Activated CD8-positive, alpha-beta memory T cell treated with anti-CD3 and anti-CD28 coated beads, Interleukin-2, amount 10 ng/mL, durations not matched to agents 7 days and 5 days (primary cell): Measurements from ENCODE around the gene SPSB4. TPM values are rescaled to one million over a fixed set of nuclear protein-coding genes. Genes with fewer than 3 reads are reported as not detected.
A peak's percentile ranks its signal among the peaks of the same experiment; 100 is the strongest.
"Not testable (repeated sequence)": the region's sequence is repeated elsewhere in the genome, so short reads cannot be mapped to it uniquely, and the experiment has no call there.

Experiments used
- ATAC-seq: fragments of 150-1000 bp; cut with Tn5 transposase; one replicate; pipeline ENCODE4 v1.10.0; 2021; ENCODE audit warnings: moderate library complexity
- CTCF ChIA-PET: fragments of 350-600 bp; sonication (Branson Sonifier 250); formaldehyde crosslinking; loops from one replicate; lab custom pipeline; 2021; ENCODE audit warnings: antibody characterized with exemption; lab: Charles Lee
- DNase-seq: peaks from one replicate; pipeline ENCODE4 v3.0.0-alpha.2; 2020
- H3K27ac Mint-ChIP-seq: one replicate; pipeline ENCODE4 v1.8.0; 2021; ENCODE audit warnings: mild to moderate bottlenecking, mixed read lengths
- H3K27me3 Mint-ChIP-seq: one replicate; pipeline ENCODE4 v1.8.0; 2021; ENCODE audit warnings: mixed read lengths
- H3K36me3 Mint-ChIP-seq: one replicate; pipeline ENCODE4 v1.8.0; 2021; ENCODE audit warnings: mild to moderate bottlenecking, mixed read lengths
- H3K4me1 Mint-ChIP-seq: one replicate; pipeline ENCODE4 v1.8.0; 2021; ENCODE audit warnings: mixed read lengths
- H3K4me3 Mint-ChIP-seq: one replicate; pipeline ENCODE4 v1.8.0; 2021; ENCODE audit warnings: mild to moderate bottlenecking, moderate library complexity, mixed read lengths
- H3K9me3 Mint-ChIP-seq: one replicate; pipeline ENCODE4 v1.8.0; 2022; ENCODE audit warnings: low read depth, mixed read lengths
- total RNA-seq, 2 experiments: library from RNA; stranded (reverse); gene quantifications; one replicate each; pipeline ENCODE4 v1.2.3, GENCODE V29; 2021

SPSB4 gene
- total RNA-seq, 2 experiments from 2014 or later = 0.28 TPM; not detected in 1

DNA sequence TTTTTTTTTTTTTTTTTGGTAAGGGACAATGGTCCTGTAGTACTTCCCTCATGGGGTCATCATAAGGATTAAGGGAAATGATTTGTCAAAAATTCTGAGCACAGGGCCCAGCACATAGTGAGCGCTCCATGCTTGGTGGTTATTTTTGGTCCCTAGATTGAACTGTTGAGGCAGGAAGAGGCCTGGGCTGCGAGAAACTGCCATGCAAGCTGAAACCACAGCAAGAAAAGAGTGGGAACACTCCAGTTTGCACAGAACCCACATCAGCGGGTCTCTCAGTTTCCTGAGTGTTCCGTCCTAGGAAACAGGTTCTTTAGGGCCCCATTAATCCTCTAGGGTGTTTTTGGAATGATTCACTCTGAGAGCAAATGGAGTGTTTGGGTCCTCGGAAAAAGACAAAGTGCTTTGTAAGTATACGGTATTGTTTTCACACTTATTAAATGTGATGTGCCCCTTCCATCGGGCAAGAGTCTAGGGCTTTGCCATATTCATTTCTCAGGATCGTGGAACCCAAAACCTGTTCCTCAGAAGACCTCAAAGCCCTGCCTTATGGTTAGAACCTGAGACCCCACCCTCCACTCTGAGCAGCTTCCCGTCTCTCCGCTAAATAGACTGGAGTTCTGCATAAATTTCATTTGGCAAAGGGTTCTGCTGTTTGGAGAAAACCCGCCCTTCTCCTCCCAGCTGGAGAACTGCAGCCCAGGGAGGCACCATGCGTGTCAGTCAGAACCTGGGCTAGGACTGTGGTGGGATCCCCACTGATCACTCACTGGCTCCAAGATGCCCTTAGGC, 60.4 kb downstream of the SPSB4 start:
- Mint-ChIP-seq H3K36me3 (no peaks in the 10 kb centered on the region), H3K4me1 (no peaks in the 10 kb centered on the region), H3K27me3 (peaks cover 11% of the 10 kb centered on the region), H3K9me3 (no peaks in the 10 kb centered on the region), H3K27ac (no peak overlapping the region), H3K4me3 (no peak overlapping the region)
- CTCF ChIA-PET = no interaction called here
- ATAC-seq (no peak), DNase-seq (peak; percentile 14)

- CTCF ChIA-PET = no interaction called here
- Mint-ChIP-seq H3K4me1 (no peaks in the 10 kb centered on the region), H3K36me3 (no peaks in the 10 kb centered on the region), H3K9me3 (no peaks in the 10 kb centered on the region), H3K4me3 (no peak overlapping the region), H3K27me3 (peaks cover 11% of the 10 kb centered on the region), H3K27ac (no peak overlapping the region)
- ATAC-seq (no peak), DNase-seq (peak; percentile 22)
Observed at GRCh38 chr3:141112686-141113297, 61.6 kb downstream of the SPSB4 start.

GRCh38 chr3:141113680-141114079, 62.5 kb downstream of the SPSB4 start:
- H3K27ac Mint-ChIP-seq, H3K36me3 Mint-ChIP-seq, H3K4me1 Mint-ChIP-seq, ATAC-seq, DNase-seq, H3K9me3 Mint-ChIP-seq, H3K4me3 Mint-ChIP-seq: not testable (repeated sequence)
- peaks cover 11% of the 10 kb centered on the region for H3K27me3 Mint-ChIP-seq
- CTCF ChIA-PET = interaction anchor here (1.1 kb wide), 1 partner anchor 8 kb away, joined by 3 read pairs; no protein-coding TSS in a partner anchor

GRCh38 chr3:141114179-141114745, 63.1 kb downstream of the SPSB4 start:
- DNase-seq = peak; percentile 37
- peaks cover 16% of the 10 kb centered on the region for H3K27me3 Mint-ChIP-seq
- CTCF ChIA-PET = interaction anchor here (1.1 to 1.3 kb wide), 3 partner anchors 8 to 63 kb away, joined by 3 read pairs; partner anchors contain the start of gene SPSB4

GRCh38 chr3:141114816-141115460, 63.8 kb downstream of the SPSB4 start:
- no peak overlapping the region for H3K4me3 Mint-ChIP-seq
- no peaks in the 10 kb centered on the region for H3K4me1 Mint-ChIP-seq
- peaks cover 21% of the 10 kb centered on the region for H3K27me3 Mint-ChIP-seq
- no peaks in the 10 kb centered on the region for H3K36me3 Mint-ChIP-seq
- H3K9me3 Mint-ChIP-seq = no peaks in the 10 kb centered on the region
- H3K27ac Mint-ChIP-seq = no peak overlapping the region
- CTCF ChIA-PET = interaction anchor here (1.1 to 2.9 kb wide), 4 partner anchors 9 to 64 kb away, joined by 3 to 16 read pairs (median 3); partner anchors contain the start of gene SPSB4
- peak; percentile 25 for DNase-seq
- no peak for ATAC-seq

More at GRCh38 chr3:141114179-141114745, 63.1 kb downstream of the SPSB4 start:
- H3K9me3 Mint-ChIP-seq = no peaks in the 10 kb centered on the region
- H3K27ac Mint-ChIP-seq = no peak overlapping the region
- no peak for ATAC-seq
- H3K4me3 Mint-ChIP-seq = no peak overlapping the region
- H3K36me3 Mint-ChIP-seq = no peaks in the 10 kb centered on the region
- H3K4me1 Mint-ChIP-seq = no peaks in the 10 kb centered on the region

- no peaks in the 10 kb centered on the region for H3K36me3 Mint-ChIP-seq
- ATAC-seq = no peak
- H3K27ac Mint-ChIP-seq = no peak overlapping the region
- peaks cover 24% of the 10 kb centered on the region for H3K27me3 Mint-ChIP-seq
- no peaks in the 10 kb centered on the region for H3K9me3 Mint-ChIP-seq
- no peak for DNase-seq
- no peaks in the 10 kb centered on the region for H3K4me1 Mint-ChIP-seq
- H3K4me3 Mint-ChIP-seq = no peak overlapping the region
- CTCF ChIA-PET = interaction anchor here (1.2 to 2.9 kb wide), 3 partner anchors 8 to 65 kb away, joined by 3 to 16 read pairs (median 3); partner anchors contain the start of gene SPSB4
Observed at GRCh38 chr3:141115789-141116541, 64.8 kb downstream of the SPSB4 start.

GRCh38 chr3:141116721-141117120, 65.6 kb downstream of the SPSB4 start:
- Mint-ChIP-seq H3K9me3 (no peaks in the 10 kb centered on the region), H3K36me3 (no peaks in the 10 kb centered on the region), H3K27ac (no peak overlapping the region), H3K4me1 (no peaks in the 10 kb centered on the region), H3K4me3 (no peak overlapping the region), H3K27me3 (peaks cover 32% of the 10 kb centered on the region)
- DNase-seq (no peak), ATAC-seq (no peak)
- CTCF ChIA-PET = interaction anchor here (2.9 kb wide), 1 partner anchor 11 kb away, joined by 16 read pairs; no protein-coding TSS in a partner anchor

DNA sequence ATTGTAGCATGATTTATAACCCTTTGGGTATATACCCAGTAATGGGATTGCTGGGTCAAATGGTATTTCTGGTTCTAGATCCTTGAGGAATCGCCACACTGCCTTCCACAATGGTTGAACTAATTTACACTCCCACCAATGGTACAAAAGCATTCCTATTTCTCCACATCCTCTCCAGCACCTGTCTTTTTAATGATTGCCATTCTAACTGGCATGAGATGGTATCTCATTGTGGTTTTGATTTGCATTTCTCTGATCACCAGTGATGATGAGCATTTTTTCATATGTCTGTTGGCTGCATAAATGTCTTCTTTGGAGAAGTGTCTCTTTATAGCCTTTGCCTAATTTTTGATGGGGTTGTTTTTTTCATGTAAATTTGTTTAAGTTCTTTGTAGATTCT, 66.8 kb downstream of the SPSB4 start:
- H3K36me3 Mint-ChIP-seq, H3K4me1 Mint-ChIP-seq, DNase-seq, CTCF ChIA-PET, H3K4me3 Mint-ChIP-seq, H3K9me3 Mint-ChIP-seq, ATAC-seq, H3K27ac Mint-ChIP-seq: not testable (repeated sequence)
- H3K27me3 Mint-ChIP-seq = peaks cover 36% of the 10 kb centered on the region

DNA sequence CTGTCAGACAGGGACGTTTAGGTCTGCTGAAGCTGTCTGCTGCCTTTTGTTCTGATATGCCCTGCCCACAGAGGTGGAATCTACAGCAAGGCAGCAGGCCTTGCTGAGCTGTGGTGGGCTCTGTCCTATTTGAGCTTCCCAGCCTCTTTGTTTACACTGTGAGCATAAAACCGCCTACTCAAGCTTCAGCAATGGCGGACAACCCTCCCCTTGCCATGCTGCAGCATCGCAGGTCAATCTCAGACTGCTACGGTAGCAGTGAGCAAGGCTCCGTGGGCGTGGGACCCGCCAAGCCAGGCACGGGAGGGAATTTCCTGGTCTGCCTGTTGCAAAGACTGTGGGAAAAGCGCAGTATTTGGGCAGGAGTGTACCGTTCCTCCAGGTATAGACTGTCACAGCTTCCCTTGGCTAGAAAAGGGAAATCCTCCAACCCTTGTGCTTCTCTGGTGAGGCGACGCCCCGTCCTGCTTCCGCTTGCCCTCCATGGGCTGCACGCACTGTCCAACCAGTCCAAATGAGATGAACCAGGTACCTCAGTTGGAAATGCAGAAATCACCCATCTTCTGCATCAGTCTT, 71.4 kb downstream of the SPSB4 start:
- Mint-ChIP-seq H3K27ac (no peak overlapping the region), H3K9me3 (no peaks in the 10 kb centered on the region), H3K27me3 (peaks cover 51% of the 10 kb centered on the region), H3K4me1 (no peaks in the 10 kb centered on the region), H3K36me3 (no peaks in the 10 kb centered on the region), H3K4me3 (no peak overlapping the region)
- CTCF ChIA-PET = no interaction called here
- DNase-seq (no peak), ATAC-seq (no peak)

DNA sequence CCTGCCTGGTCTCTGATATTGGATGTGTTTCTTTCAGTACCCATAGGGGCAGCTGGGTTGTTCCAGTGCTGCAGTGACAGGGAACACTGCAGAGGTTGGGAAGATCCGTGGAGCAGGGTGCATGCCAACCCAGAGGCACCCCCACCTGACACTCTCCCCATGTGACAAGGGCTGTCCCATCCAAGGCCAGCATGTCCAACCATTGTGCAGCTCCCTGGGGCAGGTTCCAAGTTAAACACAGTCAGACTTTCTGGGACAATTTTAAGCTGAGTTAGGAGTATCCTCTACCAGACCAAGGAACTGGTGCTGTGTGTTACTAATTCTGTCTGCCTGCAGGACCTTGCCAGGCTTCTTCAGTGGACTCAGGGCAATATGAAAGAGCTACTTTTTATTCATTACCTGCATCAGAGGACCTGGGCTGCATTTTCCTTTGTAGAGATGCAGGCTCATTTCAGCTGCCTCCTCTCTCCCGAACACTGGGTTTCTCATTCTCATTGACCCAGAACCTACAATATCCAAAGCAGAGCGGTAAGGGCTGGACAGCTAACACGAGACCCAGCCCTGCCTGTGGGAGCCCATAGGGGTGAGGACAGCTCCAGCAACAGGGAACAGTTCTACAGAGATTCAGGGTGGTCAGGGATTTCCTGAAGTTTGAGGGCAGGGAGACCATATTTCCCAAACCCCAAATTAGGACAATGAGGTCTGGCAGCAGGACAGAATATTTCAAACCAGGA, 72.7 kb downstream of the SPSB4 start:
- DNase-seq (no peak), ATAC-seq (no peak)
- CTCF ChIA-PET = interaction anchor here (1.0 kb wide), 1 partner anchor 9 kb away, joined by 3 read pairs; no protein-coding TSS in a partner anchor
- Mint-ChIP-seq H3K27me3 (peaks cover 49% of the 10 kb centered on the region), H3K4me3 (no peak overlapping the region), H3K36me3 (no peaks in the 10 kb centered on the region), H3K4me1 (no peaks in the 10 kb centered on the region), H3K27ac (no peak overlapping the region), H3K9me3 (no peaks in the 10 kb centered on the region)

DNA sequence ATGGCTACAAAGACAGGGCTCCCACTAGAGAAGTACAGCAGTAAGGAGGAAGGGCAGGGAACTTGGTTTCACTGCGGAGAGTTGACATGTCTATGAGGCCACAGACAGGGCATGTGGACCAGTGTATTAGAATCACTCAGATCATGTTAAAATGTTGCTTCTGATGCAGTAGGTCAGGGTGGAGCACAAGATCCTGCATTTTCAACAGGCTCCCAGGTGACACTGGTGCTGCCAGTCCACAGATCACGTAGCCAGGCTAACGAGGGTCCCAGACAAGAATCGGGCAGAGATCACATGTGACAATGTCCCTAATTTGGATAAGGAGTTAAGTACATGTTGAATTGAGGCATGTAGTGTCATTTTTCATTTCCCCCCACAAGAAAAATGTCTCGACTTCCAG, 73.6 kb downstream of the SPSB4 start:
- no peak for DNase-seq
- H3K36me3 Mint-ChIP-seq = no peaks in the 10 kb centered on the region
- ATAC-seq = no peak
- H3K27me3 Mint-ChIP-seq = peaks cover 41% of the 10 kb centered on the region
- H3K4me3 Mint-ChIP-seq = no peak overlapping the region
- no peaks in the 10 kb centered on the region for H3K4me1 Mint-ChIP-seq
- CTCF ChIA-PET = no interaction called here
- no peaks in the 10 kb centered on the region for H3K9me3 Mint-ChIP-seq
- no peak overlapping the region for H3K27ac Mint-ChIP-seq

DNA sequence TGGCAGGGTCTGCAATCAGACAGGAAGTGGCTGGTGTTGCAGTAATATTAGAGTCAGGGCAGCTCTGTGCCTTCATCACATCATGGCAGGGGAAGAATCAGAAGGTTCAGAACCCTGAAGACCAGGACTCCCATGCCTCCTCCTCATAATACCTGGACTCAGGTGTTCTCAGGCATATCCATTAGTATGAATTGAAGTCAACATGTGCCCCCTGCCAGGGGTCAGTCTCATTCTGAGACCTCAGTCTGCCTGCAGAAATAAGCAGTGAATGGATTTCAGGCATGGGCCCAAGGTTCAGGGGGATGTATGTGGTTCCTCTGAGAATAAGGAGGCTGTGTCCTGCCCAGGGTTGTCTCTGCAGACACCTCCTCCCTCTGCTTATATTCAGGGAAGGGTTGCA, 74.2 kb downstream of the SPSB4 start:
- CTCF ChIA-PET = no interaction called here
- Mint-ChIP-seq H3K27ac (no peak overlapping the region), H3K36me3 (no peaks in the 10 kb centered on the region), H3K9me3 (no peaks in the 10 kb centered on the region), H3K4me3 (no peak overlapping the region), H3K27me3 (peaks cover 34% of the 10 kb centered on the region), H3K4me1 (no peaks in the 10 kb centered on the region)
- ATAC-seq = no peak
- DNase-seq = peak; percentile 18
